ENCODE measurements around the gene AQP2. TPM values are rescaled to one million over a fixed set of nuclear protein-coding genes. Genes with fewer than 3 reads are reported as not detected.

The AQP2 gene
- total RNA-seq, 1 donor from 2014 or later: not detected

- no peaks in the 10 kb centered on the region for H3K27me3 ChIP-seq
- H3K4me3 ChIP-seq: no peak overlapping the region
- DNase-seq (ENCODE audit: extremely low spot score in 2 of 2): no peak
- no peak overlapping the region for H3K27ac ChIP-seq
- no peaks in the 10 kb centered on the region for H3K9me3 ChIP-seq
- no peak for TF ChIP-seq CTCF (IDR thresholded peaks at IDR 0.05)
- no peak for TF ChIP-seq POLR2AphosphoS5 (IDR thresholded peaks at IDR 0.05; ENCODE audit: insufficient read depth in 1 of 2, low read depth in 1 of 2)
- TF ChIP-seq POLR2A (IDR thresholded peaks at IDR 0.05): no peak
- no peaks in the 10 kb centered on the region for H3K4me1 ChIP-seq
- peaks cover 0 to 4% of the 10 kb centered on the region in 2 donors for H3K36me3 ChIP-seq
- intact Hi-C loops (cut with DNase I): no loop called here
Observed at GRCh38 chr12:50003595-50003994, 53.1 kb downstream of the AQP2 start.

- Histone ChIP-seq H3K36me3 (peaks cover 0 to under 1% of the 10 kb centered on the region in 2 donors), H3K4me3 (no peak overlapping the region), H3K27ac (no peak overlapping the region), H3K4me1 (no peaks in the 10 kb centered on the region), H3K9me3 (no peaks in the 10 kb centered on the region), H3K27me3 (no peaks in the 10 kb centered on the region)
- no peak for DNase-seq (ENCODE audit: extremely low spot score in 2 of 2)
- intact Hi-C loops (cut with DNase I): no loop called here
- TF ChIP-seq POLR2A (IDR thresholded peaks at IDR 0.05) (no peak), POLR2AphosphoS5 (IDR thresholded peaks at IDR 0.05; ENCODE audit: insufficient read depth in 1 of 2, low read depth in 1 of 2) (no peak), CTCF (IDR thresholded peaks at IDR 0.05) (no peak)
Observed at GRCh38 chr12:50004696-50005095, 54.2 kb downstream of the AQP2 start.

- no peak overlapping the region for H3K4me3 ChIP-seq
- H3K27me3 ChIP-seq: no peaks in the 10 kb centered on the region
- no peaks in the 10 kb centered on the region for H3K9me3 ChIP-seq
- no peak overlapping the region for H3K27ac ChIP-seq
- no peaks in the 10 kb centered on the region for H3K36me3 ChIP-seq
- no peak for DNase-seq (ENCODE audit: extremely low spot score in 2 of 2)
- TF ChIP-seq CTCF (IDR thresholded peaks at IDR 0.05): no peak
- TF ChIP-seq POLR2A (IDR thresholded peaks at IDR 0.05): no peak
- TF ChIP-seq POLR2AphosphoS5 (IDR thresholded peaks at IDR 0.05; ENCODE audit: insufficient read depth in 1 of 2, low read depth in 1 of 2): no peak
- no peaks in the 10 kb centered on the region for H3K4me1 ChIP-seq
- intact Hi-C loops (cut with DNase I): no loop called here
Observed at GRCh38 chr12:50005175-50005574, 54.6 kb downstream of the AQP2 start.

GRCh38 chr12:50006280-50006679 is 55.7 kb downstream of the AQP2 start:
- no peak for DNase-seq (ENCODE audit: extremely low spot score in 2 of 2)

More at GRCh38 chr12:50006280-50006679, 55.7 kb downstream of the AQP2 start:
- no peak overlapping the region for H3K27ac ChIP-seq
- H3K4me1 ChIP-seq: no peaks in the 10 kb centered on the region
- no peaks in the 10 kb centered on the region for H3K9me3 ChIP-seq
- intact Hi-C loops (cut with DNase I): no loop called here
- no peak for TF ChIP-seq POLR2A (IDR thresholded peaks at IDR 0.05)
- TF ChIP-seq CTCF (IDR thresholded peaks at IDR 0.05): no peak
- H3K4me3 ChIP-seq: no peak overlapping the region
- no peaks in the 10 kb centered on the region for H3K36me3 ChIP-seq
- H3K27me3 ChIP-seq: no peaks in the 10 kb centered on the region
